NCI-H2081 treated with DMSO at 0.1 percent for 48 hours (cell line): ENCODE results near the gene WHRN.

Source experiments
- DNase-seq: peaks from one replicate; lab custom pipeline; 2025; lab: John Stamatoyannopoulos, UW

The WHRN gene

DNA sequence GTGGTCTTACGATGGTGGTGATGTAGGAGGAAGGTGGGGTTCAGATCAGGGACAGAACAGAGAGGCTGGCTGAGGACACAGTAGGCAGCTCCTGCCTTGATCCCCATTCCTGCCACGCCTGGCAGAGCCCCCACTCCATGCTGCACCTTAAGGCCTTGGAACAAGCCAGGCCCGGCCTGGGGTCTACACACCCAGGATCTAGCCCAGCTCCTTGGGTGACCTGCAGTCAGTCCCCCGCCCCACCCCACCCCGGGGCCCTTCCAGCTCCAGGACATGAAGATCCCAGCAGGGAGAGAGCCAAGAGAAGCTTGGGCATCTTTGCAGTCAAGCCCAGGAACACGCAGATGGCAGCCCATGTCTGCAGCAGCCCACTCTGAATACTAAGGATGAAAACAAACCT is 34.7 kb downstream of the WHRN start:
- DNase-seq: no peak

DNA sequence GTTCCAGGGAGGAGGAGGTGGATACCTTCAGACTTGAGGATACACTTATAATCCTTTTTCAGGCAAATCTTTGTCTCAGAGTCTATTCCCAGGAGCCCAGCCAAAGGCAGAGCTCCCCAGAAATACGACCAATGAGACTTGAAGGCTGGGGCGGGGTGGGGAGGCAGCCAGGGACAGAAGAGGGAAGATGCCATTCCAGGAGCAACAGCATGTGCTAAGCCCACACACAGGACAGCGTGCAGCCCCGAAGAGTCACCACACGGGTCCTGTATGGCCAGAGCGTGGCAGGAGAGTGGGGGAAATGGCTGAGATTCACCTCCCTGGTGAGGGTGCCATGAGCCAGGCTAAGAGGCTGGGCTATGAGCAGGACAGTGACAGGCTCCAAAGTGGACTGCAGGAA is 35.2 kb downstream of the WHRN start:
- DNase-seq: no peak

DNA sequence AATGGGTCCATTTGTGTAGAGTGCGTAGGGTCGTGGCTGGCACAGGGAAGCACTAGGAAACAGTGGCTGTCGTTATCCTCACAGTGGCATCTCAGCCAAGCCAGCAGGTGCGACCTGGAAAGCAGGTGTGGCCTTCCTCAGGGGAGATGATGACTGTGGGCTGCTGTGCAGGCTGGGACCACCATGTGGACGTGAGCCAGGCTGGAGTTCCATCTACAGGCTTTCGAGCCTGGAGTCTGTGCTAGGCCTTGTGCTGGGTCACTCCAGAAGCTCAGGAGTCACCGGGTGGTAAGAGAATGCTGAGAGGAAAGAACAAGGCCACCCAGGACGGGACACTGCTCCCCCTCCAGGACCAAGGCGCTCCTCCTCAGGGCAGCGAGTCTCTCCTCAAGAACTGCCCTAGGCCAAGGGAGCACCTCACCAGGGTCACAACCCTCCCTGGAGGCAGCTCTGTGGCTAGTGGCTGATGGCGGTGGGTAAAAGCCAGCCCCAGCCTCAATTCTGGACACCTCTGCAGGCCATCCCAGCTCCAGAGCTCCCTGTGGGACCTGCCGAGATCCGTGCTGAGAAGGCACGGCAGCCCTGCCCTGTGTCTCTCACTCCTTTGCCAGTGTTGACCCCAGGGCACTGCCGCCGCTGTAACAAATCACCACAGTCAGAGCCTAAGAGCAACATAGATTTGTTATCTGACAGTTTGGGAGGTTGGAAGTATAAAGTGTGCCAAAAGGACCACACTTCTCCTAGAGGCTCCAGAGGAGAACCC is 36.0 kb downstream of the WHRN start:
- no peak for DNase-seq

- no peak for DNase-seq
These were observed 37.4 kb downstream of the WHRN start for GRCh38 chr9:114467910-114468309.

GRCh38 chr9:114467226-114467750 is 38.0 kb downstream of the WHRN start:
- DNase-seq: no peak

- DNase-seq: peak; percentile 34
These were observed 39.1 kb downstream of the WHRN start for GRCh38 chr9:114465906-114466900.

- DNase-seq: no peak
These were observed 39.9 kb downstream of the WHRN start for GRCh38 chr9:114465417-114465816.

- DNase-seq: no peak
These were observed 40.8 kb downstream of the WHRN start for GRCh38 chr9:114464281-114465051.

GRCh38 chr9:114462791-114463190 is 42.5 kb downstream of the WHRN start:
- no peak for DNase-seq

GRCh38 chr9:114461468-114461867 is 43.8 kb downstream of the WHRN start:
- no peak for DNase-seq

DNA sequence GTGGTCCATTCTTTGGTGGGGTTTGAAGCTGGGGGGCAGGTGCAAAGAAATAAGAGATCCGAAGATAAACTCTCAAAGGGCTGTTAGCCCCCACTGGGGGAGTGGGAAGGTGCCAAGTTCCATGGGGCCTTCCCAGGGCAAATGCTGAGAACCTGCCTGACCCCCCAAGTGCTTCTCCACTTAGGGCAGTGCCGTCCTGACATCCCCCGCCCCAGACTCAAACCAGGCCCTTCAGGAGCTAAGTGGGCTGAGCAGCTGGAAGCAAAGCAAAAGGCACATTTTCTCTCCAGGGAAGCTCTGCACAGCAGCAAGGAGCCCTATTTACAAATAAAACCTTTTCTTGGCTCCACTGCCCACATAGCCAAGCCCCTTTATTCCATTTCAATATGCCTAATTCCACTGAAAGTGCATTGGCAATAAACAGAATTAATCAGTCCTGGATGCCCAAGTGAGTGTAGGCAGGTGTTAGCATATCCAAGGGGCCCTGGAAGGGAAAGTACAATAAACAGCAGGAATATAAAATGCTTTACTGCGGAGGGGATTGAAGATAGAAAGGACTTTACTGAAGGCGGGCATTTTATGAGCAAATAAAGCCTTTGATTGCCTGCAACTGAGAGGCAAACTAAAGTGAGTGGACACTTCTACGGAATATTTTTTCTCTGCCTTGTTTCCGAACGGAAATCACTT is 44.6 kb downstream of the WHRN start:
- DNase-seq: peak; percentile 70

- no peak for DNase-seq
These were observed 45.8 kb downstream of the WHRN start for GRCh38 chr9:114459464-114459863.

DNA sequence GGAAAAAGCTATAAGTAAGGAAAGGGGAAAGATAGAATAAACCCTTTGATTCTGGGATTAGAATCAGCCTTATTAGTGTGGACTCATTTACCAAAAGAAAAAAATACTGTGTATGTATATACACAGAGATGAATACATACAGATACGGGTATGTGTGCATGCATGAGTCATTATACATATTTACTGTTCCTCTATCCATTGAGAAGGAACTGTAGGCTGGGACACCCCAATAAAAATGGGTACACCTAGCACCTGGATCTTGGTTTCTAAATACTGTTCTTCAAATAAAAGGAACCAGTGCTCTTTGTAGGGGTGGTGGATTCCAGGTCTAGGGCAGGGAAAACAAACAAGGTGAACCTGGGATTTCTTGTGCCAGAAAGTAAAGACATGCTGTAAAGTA is 48.3 kb downstream of the WHRN start:
- DNase-seq: no peak

GRCh38 chr9:114454652-114455051 is 50.6 kb downstream of the WHRN start:
- peak; percentile 10 for DNase-seq

DNA sequence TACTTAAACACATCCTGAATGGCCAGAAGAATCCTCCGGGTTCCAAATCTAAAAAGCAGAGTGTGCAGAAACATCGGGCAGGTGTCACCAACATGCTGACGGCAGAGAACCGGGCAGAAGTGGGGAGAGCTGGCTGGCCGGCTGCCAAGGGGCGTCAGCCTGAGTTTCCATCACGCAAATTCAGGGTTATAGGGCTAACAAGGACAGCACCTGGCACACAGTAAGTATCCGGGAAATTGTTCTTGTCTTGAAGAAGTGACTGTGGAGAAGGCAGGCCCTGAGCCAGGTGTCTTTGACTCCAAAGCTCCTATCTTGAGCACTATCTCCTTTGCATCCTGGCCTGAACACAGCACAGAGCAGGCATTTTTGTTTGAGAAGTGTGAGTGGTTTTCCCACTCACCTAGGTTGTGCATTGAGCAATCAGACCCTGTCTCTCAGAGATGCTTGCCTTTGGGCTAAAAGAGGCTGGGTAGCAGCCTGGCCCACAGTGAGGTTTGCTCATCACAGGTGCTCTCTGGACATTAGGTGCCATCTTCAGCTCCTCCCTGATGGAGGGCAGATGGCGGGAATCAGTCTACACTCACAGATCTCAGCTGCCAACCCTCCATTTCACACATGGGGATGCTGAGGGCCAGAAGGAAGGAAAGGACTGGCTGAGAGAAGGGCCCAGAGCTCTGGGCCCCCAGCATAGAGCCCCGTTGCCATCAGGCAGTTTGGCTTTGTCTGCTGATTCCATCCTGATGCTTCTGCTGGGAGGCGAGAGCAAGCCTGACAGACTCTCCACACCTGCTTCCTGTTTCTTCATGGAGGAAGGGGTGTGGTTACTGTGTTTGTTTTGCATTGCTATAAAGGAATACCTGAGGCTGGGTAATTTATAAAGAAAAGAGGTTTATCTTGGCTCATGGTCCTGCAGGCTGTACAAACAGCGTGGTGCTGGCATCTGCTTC is 52.8 kb downstream of the WHRN start:
- peak; percentile 51 for DNase-seq

DNA sequence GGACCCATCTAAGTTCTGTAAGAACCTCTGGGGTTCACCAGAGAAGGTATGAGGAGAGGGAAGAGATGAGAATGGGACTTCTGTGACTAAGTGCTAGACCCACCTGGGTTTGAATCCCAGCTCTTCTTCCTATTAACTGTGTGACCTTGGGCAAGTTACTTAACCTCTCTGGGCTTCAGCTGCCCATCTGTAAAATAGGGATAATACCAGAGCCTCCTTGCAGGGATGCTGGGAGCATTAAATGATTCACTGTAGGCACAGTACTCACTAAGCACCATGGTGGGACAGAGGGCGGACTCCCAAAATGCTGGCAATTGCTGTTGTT is 53.6 kb downstream of the WHRN start:
- no peak for DNase-seq

DNA sequence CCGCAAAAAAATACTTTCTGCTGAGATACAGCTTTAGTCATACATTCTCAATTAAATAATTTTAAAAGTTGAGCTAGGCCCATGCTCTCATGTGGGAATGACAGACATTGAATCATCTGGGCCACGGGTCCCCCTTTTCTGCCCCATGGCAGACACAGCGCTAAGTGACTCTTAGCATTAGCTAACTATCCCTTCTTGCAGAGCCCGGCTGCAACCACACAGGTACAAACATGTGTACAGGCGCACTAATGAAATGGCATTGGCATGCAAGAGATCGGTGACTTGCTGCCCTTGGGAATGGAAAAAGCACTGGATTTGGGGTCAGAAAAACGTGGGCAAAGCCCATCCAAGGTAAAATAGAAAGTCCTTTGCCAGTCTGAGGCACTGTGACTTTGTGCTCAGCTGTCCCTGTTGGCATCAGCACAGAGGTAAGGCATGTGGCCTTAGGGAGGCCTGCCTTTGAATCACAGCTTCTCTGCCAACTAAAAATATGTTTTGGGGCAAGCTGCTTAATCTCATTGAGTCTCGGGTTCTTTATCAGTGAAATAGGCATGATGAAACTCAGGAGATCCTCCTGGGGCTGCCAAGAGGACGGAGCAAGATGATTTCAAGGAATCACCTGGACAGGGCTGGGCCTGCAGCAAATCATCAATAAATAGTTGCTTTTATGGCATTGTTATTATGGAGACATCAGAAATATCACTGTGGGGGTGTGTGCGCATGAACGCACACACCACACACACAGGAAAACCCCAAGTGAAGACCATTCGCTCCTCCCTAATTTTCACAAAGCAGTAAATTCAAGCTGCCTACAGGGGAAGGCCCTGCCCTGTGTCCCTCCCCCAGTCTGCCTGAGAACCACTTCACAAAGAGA is 54.2 kb downstream of the WHRN start:
- DNase-seq: no peak

GRCh38 chr9:114450181-114450580 is 55.1 kb downstream of the WHRN start:
- DNase-seq: no peak

DNA sequence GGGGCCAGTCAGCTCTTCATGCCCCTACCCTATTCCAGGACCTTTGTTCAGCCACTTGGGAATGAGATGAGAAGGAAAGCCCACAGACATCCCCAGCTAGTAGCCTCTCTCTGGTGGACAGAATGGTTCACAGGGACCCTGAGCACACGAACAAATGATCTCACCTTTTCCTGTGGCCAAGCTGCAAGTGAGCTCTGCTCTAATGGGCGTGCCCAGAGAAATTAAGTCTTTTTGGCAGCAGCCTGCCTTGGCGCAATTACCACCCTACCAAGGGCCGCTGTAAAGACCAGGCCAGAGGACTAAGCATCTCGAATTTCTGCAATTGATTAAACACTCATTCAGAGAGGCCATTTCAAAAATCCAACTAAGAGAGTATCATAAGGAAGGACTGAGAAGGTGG is 56.0 kb downstream of the WHRN start:
- DNase-seq: no peak
